Loucy (cell line): ENCODE data around the gene CLDND2.

Experiments used
- EZH2phosphoT487 ChIP-seq: fragments of 200-600 bp; IDR thresholded peaks from 2 replicates; pipeline ENCODE4 v1.6.1; 2018; ENCODE audit warnings: antibody characterized with exemption, mild to moderate bottlenecking, moderate library complexity, borderline replicate concordance
- TF ChIP-seq, protein P1 (sequence below): fragments of 200-600 bp; sonication (generic); conservative IDR thresholded peaks from 2 replicates; pipeline ENCODE4 v1.5.1; 2014; ENCODE audit warnings: mild to moderate bottlenecking, antibody characterized with exemption, low read length

DNA sequence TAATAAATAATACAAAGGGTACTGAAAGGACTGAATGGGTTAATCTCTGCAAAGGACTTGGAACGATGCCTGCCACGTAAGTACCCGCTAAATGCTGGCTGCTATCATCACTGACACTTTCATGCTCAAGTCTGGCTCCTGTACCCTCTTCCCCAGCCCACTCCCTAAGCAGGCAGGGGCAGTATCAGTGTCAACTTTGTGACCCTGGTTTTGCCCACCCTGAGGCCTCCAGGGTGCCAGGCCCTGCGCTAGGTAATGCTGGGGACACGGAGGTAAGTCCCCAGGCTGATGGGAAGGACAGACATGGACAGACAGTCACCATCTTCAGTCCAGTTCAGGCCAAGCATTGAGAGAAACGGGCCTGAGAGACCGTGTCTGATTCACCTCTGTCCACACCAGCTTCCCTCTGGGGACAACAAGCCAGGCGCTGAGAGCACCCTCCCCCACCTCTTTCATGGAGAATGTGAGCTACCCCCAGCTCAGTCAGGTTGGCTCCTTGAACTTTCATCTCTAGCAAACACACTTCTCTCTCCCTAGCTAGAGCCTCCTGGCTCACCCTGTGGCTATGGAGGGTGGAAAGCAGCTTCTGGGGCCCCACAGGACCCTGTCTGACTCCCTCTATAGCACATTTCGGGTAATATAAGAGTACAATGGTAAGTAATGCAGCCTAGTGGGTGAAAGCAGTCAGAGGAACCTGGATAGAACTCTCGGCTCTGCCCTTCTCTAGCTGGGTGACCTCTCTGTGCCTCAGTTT, 3.4 kb downstream of the CLDND2 start:
- TF ChIP-seq, protein P1, sequence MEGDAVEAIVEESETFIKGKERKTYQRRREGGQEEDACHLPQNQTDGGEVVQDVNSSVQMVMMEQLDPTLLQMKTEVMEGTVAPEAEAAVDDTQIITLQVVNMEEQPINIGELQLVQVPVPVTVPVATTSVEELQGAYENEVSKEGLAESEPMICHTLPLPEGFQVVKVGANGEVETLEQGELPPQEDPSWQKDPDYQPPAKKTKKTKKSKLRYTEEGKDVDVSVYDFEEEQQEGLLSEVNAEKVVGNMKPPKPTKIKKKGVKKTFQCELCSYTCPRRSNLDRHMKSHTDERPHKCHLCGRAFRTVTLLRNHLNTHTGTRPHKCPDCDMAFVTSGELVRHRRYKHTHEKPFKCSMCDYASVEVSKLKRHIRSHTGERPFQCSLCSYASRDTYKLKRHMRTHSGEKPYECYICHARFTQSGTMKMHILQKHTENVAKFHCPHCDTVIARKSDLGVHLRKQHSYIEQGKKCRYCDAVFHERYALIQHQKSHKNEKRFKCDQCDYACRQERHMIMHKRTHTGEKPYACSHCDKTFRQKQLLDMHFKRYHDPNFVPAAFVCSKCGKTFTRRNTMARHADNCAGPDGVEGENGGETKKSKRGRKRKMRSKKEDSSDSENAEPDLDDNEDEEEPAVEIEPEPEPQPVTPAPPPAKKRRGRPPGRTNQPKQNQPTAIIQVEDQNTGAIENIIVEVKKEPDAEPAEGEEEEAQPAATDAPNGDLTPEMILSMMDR = peak; percentile 49
- no peak for TF ChIP-seq EZH2phosphoT487
